22Rv1 (cell line): ENCODE results near the gene ATP8B3.

ENCODE experiments used
- CTCF ChIP-seq: fragments of 450-650 bp; IDR thresholded peaks from 2 replicates; pipeline ENCODE4 v1.5.1; 2017; ENCODE audit warnings: mild to moderate bottlenecking
- ZFX ChIP-seq: fragments of 450-650 bp; IDR thresholded peaks from 2 replicates; pipeline ENCODE4 v1.6.1; 2017; ENCODE audit warnings: antibody characterized with exemption, borderline replicate concordance

GRCh38 chr19:1827566-1828278 is 15.6 kb upstream of the ATP8B3 start:
- TF ChIP-seq CTCF: no peak
- no peak for TF ChIP-seq ZFX
